ENCODE results near the gene MYO16. TPM values are rescaled to one million over a fixed set of nuclear protein-coding genes. Genes with fewer than 3 reads are reported as not detected.
"Not testable (repeated sequence)": the region's sequence is repeated elsewhere in the genome, so short reads cannot be mapped to it uniquely, and the experiment has no call there.

The MYO16 gene
- total RNA-seq, 1 donor from 2014 or later, result 0.92 TPM

DNA sequence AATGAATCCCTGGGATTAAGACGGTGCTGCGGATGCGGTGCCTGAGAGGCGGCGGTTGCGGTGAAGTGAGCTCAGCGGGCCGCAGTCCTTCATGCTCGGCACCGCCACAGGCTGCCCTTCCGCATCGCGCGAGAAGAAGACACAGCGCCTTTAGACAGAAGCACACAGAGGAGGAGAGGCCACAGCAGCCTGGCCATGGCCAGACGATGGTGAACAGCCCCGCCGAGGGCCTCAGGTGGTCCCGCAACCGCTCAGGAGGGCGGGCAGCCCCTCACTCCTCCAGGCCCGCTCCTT, 459.2 kb downstream of the MYO16 start:
- intact Hi-C loops (cut with DNase I), result loop anchor here (10.0 kb wide), 1 partner anchor 94 kb away; no protein-coding TSS in a partner anchor
- no peak for DNase-seq (ENCODE audit: low spot score)

DNA sequence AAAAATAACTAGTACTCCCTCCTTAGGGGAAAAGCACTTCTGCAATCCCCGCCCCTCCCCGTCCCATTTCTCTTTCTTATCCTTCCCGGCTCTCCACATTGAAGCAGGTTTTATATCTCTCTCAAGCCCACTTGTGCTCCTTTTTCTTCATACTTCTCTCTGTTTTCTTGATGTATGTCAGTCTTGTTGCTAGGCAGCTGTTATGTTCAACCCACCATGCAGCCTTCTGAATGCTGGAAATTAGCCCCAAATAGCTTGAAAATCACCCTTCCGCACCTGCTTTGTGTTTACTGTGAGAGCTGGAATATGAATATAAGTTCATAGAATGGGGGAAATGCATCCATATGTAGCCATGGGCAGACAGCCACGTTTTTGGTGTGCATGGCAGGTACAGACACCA, 461.4 kb downstream of the MYO16 start:
- intact Hi-C loops (cut with DNase I), result no loop called here
- DNase-seq (ENCODE audit: low spot score), result no peak

DNA sequence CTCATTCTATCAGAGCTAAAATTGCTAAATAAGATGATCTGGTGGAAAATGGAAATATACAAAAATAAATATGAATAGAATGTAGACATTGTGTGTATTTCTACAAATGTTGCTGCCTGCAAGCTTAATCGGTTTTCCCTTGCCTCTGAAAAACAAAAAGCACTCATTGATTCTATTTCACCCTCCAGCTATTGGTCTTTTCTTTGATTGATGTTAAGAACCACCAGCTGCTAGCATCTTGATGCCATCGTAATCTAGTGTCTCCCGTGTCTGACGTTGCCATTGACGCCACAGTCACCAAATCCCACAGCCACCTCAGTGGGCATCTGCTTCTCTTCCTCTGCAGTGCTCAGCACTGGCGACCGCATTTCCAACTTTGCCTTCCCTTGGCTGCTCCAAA, 461.8 kb downstream of the MYO16 start:
- intact Hi-C loops (cut with DNase I), result no loop called here
- no peak for DNase-seq (ENCODE audit: low spot score)

DNA sequence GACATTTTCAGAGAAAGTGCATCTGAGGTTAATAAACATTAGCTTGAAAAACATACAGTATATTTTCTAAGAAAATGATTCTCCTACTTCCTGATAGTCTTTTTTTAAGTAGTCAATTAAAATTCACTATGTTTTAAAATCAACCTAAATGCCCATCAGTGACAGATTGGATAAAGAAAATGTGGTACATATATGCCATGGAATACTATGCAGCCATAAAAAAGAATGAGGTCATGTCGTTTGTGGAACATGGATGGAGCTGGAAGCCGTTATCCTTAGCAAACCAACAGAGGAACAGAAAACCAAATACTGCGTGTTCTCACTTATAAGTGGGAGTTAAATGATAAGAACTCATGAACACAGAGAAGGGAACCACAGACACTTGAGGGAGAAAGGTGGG, 462.8 kb downstream of the MYO16 start:
- intact Hi-C loops (cut with DNase I); DNase-seq (ENCODE audit: low spot score): not testable (repeated sequence)

DNA sequence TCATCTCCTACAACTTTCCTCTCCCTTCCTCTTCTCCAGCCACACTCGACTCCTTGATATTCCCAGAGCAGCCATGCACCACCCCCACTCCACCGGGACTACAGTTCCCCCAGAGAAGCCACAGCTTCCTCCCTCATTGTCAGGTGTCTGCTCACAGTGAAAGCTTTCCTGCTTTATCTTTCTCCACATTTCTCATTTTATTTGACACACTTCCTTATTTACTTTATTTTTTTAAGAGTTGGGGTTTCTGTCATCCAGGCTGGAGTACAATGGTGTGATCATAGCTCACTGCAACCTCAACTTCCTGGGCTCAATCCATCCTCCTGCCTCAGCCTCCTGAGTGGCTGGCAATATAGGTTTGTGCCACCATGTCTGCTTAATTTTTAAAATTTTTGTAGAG, 464.6 kb downstream of the MYO16 start:
- intact Hi-C loops (cut with DNase I), result no loop called here
- no peak for DNase-seq (ENCODE audit: low spot score)

DNA sequence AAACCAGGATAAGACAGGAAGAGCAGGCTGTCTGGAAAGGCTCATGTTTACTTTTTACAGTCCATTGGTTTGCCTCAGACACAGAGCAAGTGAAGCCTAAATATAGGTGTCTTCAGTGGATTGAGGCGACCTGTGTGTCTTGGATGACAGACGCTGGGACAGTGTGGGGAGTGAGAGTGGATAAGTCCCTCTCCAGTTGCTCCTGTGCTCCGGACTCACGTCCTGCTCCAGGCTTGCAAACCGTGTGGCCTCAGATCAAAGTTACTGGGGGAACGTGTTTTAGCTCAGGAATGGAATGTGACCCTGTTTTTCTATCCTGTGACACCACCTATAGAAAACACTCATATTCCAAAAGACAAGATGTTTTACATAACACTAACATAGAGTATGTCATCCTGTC, 465.7 kb downstream of the MYO16 start:
- no peak for DNase-seq (ENCODE audit: low spot score)
- intact Hi-C loops (cut with DNase I), result no loop called here

DNA sequence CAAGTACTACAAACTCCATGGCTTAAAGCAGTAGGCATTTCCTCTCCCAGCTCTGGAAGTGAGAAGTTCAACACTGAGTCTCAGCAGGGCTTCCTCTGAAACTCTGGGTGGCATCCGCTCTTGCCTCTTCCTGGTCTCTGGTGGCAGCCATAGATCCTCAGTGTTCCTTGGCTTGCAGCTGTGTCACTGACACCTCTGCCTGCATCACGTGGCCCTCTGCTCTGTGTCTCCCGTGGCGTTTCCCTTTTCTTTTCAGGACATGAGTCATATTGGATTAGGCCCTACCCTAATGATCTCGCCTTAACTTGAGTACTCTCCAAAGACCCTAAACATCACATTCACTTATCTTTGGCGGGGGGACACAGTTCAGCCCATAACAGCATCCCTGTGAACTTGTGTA, 466.7 kb downstream of the MYO16 start:
- intact Hi-C loops (cut with DNase I), result no loop called here
- DNase-seq (ENCODE audit: low spot score), result no peak

DNA sequence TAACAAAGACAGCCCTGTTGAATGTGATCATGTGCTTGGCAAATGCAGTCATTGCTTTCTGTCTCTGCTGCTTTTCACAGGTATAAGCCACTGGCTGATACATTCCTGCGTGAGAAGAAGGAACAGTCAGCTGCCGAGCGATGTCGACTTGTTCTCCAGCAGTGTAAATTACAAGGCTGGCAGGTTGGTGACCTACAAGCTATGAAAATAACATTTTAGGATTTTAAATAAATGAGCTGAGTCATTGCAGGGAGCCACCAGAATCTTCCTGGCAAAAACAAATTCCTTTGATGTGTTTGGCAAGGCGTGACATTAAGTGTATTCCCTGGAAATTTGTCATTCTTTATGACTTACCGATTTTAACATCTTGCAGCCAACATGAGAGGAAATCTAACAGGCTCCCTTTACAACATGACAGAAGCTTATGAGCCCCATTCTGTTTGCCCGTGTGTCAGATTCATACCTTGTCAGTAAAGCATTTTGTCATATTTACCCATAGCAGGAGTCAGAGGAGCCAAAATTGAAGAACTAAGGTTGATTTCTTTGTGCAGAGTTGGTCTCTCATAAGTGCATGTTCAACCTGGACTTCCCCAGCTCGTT, 471.4 kb downstream of the MYO16 start:
- intact Hi-C loops (cut with DNase I), result no loop called here
- DNase-seq (ENCODE audit: low spot score), result no peak

DNA sequence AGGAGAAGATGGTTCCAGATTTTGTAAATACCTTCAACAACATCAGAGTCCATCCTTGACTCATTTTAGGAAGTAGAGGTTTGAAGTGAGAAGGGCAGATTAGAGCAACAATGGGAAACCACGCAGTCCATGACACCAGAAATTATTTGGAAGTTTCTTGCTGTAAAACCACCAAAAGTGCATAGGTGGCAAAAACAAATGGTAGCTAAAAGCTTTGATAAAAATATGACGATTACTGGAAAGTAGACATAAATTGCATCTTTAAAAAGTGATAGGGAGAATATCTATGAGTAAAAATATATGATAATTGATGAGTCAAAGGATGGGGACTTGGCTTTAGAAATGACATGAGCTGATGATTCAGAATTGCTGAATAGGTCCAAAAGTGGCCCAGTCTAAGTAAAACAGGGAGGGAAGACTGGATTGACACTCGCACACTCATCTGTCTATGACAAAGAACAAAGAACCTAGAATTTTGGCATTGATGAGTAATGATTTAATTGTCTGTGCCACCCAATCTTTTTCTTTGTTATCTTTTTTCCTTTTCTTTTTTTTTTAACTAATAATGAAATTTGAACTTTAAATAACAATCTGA, 472.2 kb downstream of the MYO16 start:
- DNase-seq (ENCODE audit: low spot score), result no peak
- intact Hi-C loops (cut with DNase I), result no loop called here

DNA sequence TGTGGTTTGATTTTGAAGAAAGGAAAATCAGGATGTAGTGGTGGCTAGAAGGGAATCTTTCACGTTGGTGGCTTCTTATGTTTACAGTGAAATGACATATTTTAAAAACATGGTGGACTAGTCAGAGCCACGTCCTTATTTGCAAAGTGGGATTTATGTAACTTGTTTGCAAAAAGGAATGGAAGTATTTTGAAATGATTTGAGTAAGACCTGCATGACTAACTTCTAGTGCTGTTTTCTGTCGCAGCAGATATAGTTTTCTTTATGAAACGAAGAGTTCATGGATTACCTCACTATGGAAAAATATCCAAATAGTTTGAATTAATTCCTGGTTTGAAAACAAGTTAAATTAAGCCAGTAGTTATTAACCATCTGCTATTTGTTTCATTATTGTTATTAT, 476.5 kb downstream of the MYO16 start:
- intact Hi-C loops (cut with DNase I), result no loop called here
- DNase-seq (ENCODE audit: low spot score), result no peak

DNA sequence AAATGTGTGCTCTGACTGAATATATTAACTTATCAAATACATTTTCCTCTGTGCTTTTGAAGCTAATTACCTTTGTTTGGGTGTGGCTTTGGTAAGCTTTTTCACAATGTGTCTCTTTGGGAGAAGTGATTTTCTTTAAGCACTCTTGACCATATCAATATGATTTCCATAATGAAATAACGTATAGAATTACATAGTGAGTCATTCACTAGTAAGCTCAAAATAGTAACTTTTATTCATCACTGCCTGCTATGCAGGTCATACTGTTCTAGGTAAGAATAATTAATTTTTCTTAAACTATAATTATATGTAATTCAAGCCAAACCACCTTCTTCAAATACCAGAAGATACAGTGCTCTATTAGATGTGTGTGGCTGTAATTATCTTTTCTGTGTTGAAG, 480.7 kb downstream of the MYO16 start:
- DNase-seq (ENCODE audit: low spot score), result no peak
- intact Hi-C loops (cut with DNase I), result no loop called here

DNA sequence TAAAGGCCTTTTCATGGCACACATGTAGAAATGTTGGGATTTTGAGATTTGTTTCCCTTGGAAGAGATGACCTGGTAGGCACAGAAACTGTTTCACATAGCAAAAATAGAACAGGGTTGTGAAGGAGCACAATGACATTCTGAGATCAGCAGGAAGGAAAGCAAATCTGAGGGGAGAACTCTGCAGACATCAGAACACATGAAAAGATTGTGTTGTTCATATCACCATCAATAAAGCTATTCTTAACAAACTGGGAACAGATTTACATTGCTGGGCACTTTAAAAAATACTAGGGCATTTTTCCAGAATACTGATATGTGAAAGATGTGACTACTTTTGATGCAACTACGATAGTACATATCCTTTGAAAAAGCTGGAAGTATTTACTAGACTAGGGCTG, 481.7 kb downstream of the MYO16 start:
- no peak for DNase-seq (ENCODE audit: low spot score)
- intact Hi-C loops (cut with DNase I), result no loop called here

DNA sequence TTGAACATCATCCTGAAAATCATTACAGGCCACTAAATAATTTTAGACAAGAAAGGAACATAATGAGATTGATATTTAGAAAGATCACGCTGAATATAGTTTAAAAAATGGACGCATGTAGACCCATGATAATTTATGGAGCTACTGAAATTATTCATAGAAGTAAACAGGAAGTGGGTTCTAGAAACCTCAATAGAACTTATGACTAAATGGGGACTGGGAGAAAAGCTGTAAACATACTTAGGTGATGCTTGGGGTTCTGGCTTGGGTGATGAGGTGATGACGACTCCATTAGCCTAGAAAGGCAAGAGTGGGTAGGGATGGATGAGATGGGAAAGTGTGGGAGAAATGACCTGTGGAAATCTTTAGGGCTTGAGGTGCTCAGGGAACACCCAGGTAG, 484.0 kb downstream of the MYO16 start:
- DNase-seq (ENCODE audit: low spot score), result no peak
- intact Hi-C loops (cut with DNase I), result no loop called here

DNA sequence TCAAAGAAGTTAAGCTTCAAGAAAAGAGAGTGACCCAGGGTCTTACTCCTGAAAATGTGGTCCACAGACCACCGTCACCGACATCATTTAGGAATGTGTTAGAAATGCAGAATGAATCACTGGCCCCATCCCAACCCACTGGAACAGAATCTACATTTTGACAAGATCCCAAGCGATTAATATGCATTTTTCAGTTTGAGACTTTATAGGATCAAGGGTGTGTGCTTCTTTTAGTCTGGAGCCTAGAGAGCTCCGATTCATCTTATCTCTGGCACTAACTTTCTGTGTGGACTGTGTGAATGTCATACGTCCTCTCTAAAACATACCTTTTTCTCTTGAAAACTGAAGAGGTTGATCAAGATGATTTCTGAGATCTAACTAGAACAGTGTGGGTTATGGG, 484.8 kb downstream of the MYO16 start:
- intact Hi-C loops (cut with DNase I), result no loop called here
- DNase-seq (ENCODE audit: low spot score), result no peak

DNA sequence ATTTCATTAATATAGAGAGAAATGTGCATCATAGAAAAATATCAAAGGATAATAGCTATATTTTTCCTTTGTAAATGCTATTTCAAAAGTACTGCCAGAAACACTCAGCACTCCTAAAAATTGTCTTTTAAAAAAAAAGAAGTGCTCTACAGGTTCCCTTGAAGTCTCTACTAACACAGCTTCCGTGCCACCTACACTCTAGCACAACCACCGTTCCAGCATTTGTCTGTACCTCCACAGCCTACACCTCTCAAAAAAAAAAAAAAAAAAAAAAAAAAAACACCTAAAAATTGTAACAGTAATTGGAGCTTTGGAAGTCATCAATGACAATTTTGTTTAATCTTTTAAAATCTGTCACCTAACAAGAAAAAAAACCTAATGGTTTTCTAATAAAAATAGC, 485.6 kb downstream of the MYO16 start:
- DNase-seq (ENCODE audit: low spot score), result no peak
- intact Hi-C loops (cut with DNase I), result no loop called here

DNA sequence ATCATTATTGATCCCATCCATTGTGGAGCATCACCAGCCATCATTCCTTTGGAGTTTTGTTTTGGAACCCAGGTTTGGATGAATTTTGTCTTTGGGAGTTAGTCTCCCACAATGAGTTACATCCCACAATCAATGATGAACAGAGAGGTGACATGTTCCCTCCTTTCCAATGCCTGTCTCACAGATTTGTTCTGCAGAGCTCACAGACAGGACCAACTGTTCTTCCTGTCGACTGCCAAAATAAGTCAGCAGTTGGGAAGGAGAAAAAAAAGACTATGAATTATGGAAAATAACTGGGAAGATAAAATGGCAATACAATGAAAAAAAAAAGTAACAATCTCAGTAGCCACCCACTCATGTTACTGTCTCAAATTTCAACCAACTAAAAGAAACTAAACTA, 489.1 kb downstream of the MYO16 start:
- no peak for DNase-seq (ENCODE audit: low spot score)
- intact Hi-C loops (cut with DNase I), result no loop called here

DNA sequence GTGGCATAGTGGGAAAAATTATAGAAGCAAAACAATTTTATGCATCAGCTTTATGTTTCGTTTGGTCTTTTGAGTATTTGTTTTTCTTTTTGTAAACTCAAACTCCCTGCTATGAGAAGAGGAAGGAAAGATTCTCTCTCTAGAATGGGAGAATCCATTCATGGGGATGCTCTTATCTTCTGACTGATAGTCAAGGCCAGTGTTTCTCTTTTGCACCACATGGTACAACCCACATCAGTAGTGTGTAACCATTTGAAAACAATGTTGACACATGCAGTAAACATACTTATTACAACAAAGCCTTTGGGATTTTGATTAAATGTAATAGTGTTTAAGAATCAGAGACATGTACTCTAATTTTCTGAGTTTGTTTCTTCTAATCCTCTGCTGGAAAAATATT, 490.5 kb downstream of the MYO16 start:
- no peak for DNase-seq (ENCODE audit: low spot score)
- intact Hi-C loops (cut with DNase I), result loop anchor here (10.0 kb wide), 1 partner anchor 155 kb away; no protein-coding TSS in a partner anchor

DNA sequence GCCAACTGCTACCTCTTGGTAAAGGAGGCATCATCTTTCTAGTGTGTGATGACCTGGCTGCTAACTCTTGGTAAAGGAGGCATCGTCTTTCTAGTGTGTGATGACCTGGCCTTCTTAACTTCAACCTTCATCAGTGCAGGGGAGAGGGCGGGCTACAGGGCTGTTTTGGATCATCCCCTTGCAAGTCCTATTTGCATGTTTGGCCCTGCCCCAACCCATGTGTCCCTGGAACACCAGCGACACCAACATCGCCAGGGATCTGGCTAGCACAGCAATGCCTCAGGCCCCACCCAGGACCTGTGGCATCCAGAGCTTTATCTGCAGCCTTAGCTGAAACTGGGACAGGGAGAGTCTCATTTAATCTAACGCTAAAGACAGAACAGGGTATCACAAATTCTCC, 492.4 kb downstream of the MYO16 start:
- no peak for DNase-seq (ENCODE audit: low spot score)
- intact Hi-C loops (cut with DNase I), result loop anchor here (10.0 kb wide), 1 partner anchor 157 kb away; no protein-coding TSS in a partner anchor

DNA sequence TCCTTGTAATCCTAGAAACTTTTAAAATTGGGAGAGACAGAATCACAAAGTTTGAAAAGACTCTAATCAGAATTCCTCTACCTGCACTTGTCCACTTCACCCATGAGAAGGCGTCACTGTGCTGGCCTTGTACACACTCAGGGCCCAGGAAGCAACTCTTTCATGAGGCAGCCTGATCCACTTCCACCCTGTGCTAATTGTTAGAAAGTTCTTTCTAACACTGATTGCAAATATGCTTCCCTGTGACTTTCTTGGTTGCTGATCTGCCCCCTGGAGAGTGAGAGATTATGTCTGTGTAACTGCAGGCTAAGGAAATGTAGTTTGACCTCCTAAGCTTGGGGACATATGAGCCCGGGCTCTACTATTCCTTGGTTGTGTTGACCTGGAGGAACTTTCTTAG, 494.6 kb downstream of the MYO16 start:
- no peak for DNase-seq (ENCODE audit: low spot score)
- intact Hi-C loops (cut with DNase I), result loop anchor here (10.0 kb wide), 1 partner anchor 159 kb away; no protein-coding TSS in a partner anchor

DNA sequence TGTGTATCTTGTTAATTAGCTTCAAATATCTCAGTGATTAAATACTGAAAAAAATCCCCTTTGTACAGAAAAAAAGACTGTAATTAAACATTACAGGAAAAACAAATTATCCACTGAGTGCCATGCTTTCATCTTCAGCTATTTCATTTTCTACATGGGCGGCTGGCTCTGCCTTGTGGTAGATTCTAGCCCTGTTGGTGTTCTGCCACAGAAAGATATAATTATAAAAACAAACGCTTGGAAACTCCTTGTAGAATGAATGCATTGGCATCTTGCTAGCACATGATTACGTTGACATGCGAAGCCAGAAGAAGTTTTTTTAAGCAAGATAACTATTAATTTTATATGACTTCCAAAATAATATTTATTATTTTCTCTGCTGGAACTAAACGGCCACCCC, 496.8 kb downstream of the MYO16 start:
- DNase-seq (ENCODE audit: low spot score), result no peak
- intact Hi-C loops (cut with DNase I), result loop anchor here (10.0 kb wide), 1 partner anchor 161 kb away; no protein-coding TSS in a partner anchor

DNA sequence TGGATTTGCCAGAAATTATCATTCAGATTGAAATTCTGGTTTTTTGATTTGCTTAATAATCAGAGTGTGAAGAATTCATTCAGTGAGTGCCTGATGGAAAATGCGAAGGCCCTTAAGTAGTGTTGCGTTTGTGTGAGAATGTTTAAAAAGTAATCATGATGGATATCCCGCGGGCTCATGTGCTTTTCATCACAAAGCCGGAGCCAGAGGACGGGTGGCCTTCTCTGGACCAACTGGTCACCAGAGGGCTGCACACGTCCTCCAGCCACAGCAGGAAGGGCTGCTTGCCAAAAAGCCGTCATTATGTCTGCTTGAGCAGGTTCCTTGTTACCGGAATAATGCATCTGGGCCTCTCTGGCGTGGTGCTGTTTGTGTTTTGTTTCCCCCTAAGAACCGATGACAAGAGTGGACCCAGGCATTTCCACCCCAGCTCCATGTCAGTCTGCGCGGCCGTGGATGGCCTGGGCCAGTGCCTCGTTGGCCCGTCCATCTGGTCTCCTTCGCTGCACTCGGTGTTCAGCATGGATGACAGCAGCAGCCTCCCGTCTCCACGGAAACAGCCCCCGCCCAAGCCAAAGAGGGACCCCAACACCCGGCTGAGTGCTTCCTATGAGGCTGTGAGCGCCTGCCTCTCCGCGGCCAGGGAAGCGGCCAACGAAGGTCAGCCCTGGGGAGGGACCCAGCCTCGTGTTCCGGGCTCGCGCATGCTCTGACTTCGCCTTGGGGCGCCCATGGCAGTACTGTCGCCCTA, 497.7 kb downstream of the MYO16 start:
- DNase-seq (ENCODE audit: low spot score), result no peak
- intact Hi-C loops (cut with DNase I), result loop anchor here (10.0 kb wide), 1 partner anchor 162 kb away; no protein-coding TSS in a partner anchor
